MV-4-11 (cell line): ENCODE measurements around the gene CHMP4A.
"Not testable (repeated sequence)": the region's sequence is repeated elsewhere in the genome, so short reads cannot be mapped to it uniquely, and the experiment has no call there.

Experiments used
- DNase-seq: peaks from one replicate; lab custom pipeline; 2025; lab: John Stamatoyannopoulos, UW

Gene CHMP4A

GRCh38 chr14:24222987-24223386 lies 9.7 kb upstream of the CHMP4A start:
- DNase-seq, result not testable (repeated sequence)

GRCh38 chr14:24219521-24219920 lies 6.2 kb upstream of the CHMP4A start:
- no peak for DNase-seq

- no peak for DNase-seq
Observed at GRCh38 chr14:24219080-24219479, 5.8 kb upstream of the CHMP4A start.

GRCh38 chr14:24216876-24217275 lies 3.6 kb upstream of the CHMP4A start:
- DNase-seq, result not testable (repeated sequence)

GRCh38 chr14:24216345-24216699 lies 3.0 kb upstream of the CHMP4A start:
- DNase-seq, result no peak

- peak; percentile 95 for DNase-seq
Observed at GRCh38 chr14:24215495-24216344, 2.4 kb upstream of the CHMP4A start, which contains the start of gene MDP1. Gene MDP1 (minus strand): TSS chr14:24216066. CDS start chr14:24215955, 111 bp downstream.

- no peak for DNase-seq
Observed at GRCh38 chr14:24213866-24214662, 776 bp upstream of the CHMP4A start.

- DNase-seq, result no peak
Observed at GRCh38 chr14:24211311-24211710, 2.0 kb downstream of the CHMP4A start.

- no peak for DNase-seq
Observed at GRCh38 chr14:24207625-24208024, 5.7 kb downstream of the CHMP4A start.

- DNase-seq, result no peak
Observed at GRCh38 chr14:24207104-24207551, 6.2 kb downstream of the CHMP4A start.

GRCh38 chr14:24206260-24207103 lies 6.8 kb downstream of the CHMP4A start:
- DNase-seq, result no peak

GRCh38 chr14:24204163-24205146 lies 8.8 kb downstream of the CHMP4A start:
- no peak for DNase-seq

- not testable (repeated sequence) for DNase-seq
Observed at GRCh38 chr14:24203249-24203886, 9.9 kb downstream of the CHMP4A start.

GRCh38 chr14:24202538-24202937 lies 10.8 kb downstream of the CHMP4A start:
- DNase-seq, result not testable (repeated sequence)

- DNase-seq, result no peak
Observed at GRCh38 chr14:24198814-24199524, 14.3 kb downstream of the CHMP4A start.

GRCh38 chr14:24197056-24197450 lies 16.2 kb downstream of the CHMP4A start:
- DNase-seq, result no peak

GRCh38 chr14:24196071-24197055 lies 16.9 kb downstream of the CHMP4A start:
- DNase-seq, result peak; percentile 41
